Activated T-helper 1 cell treated with anti-CD3 and anti-CD28 coated beads, Interleukin-12 subunit alpha, Interleukin-12 subunit beta, Interleukin-2, Interleukin-4 antibody, amounts not matched to agents 30 ng/mL and 10 ng/mL and 1 ng/mL, durations not matched to agents 14 hours and 24 hours and 36 hours (primary cell): Measurements from ENCODE around the gene LYZL4. TPM values are rescaled to one million over a fixed set of nuclear protein-coding genes. Genes with fewer than 3 reads are reported as not detected.

ENCODE experiments used
- DNase-seq: peaks from one replicate; pipeline ENCODE4 v3.0.0; 2021; ENCODE audit warnings: low spot score
- H3K27ac Mint-ChIP-seq: one replicate; pipeline ENCODE4 v1.8.0; 2021; ENCODE audit warnings: mild to moderate bottlenecking, mixed read lengths
- H3K27me3 Mint-ChIP-seq: one replicate; pipeline ENCODE4 v1.8.0; 2022; ENCODE audit warnings: mild to moderate bottlenecking, moderate library complexity, mixed read lengths; ENCODE audit not compliant: insufficient read depth
- H3K36me3 Mint-ChIP-seq: one replicate; pipeline ENCODE4 v1.8.0; 2021; ENCODE audit warnings: low read depth, mixed read lengths
- H3K4me1 Mint-ChIP-seq: one replicate; pipeline ENCODE4 v1.8.0; 2021; ENCODE audit warnings: low read depth, mixed read lengths
- H3K4me3 Mint-ChIP-seq: one replicate; pipeline ENCODE4 v1.8.0; 2021; ENCODE audit warnings: mild to moderate bottlenecking, moderate library complexity, mixed read lengths
- H3K9me3 Mint-ChIP-seq: one replicate; pipeline ENCODE4 v1.8.0; 2021; ENCODE audit warnings: mixed read lengths
- intact Hi-C: fragments of 100-400 bp; cut with micrococcal nuclease; formaldehyde crosslinking; loops from one replicate; pipeline ENCODE4 v1.15.1; 2024
- total RNA-seq: library from RNA; stranded (reverse); gene quantifications from 2 replicates; pipeline ENCODE4 v1.2.3, GENCODE V29; 2022

LYZL4 gene
- total RNA-seq, 1 donor from 2014 or later: not detected

DNA sequence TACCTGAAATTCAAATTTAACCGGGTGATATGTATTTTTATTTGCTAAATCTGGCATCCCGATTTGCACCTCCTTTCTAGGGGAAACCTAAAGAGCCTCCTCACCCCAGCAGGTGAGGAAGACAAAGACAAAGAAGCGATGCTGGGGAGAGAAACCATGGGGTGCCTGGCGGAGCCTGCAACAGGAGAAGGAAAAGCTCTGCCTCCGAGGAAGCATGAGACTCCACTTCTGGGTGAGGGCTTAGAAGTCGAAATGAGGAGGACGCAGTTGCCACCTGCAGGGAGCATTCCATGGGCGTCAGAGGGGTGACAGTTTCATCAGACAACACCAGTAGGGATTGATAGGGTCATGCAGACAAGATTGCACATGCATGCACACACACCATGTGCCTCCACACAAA, 30.5 kb upstream of the LYZL4 start:
- Mint-ChIP-seq H3K27me3 (peaks cover 2% of the 10 kb centered on the region), H3K4me1 (no peaks in the 10 kb centered on the region), H3K27ac (no peak overlapping the region), H3K4me3 (no peak overlapping the region), H3K36me3 (no peaks in the 10 kb centered on the region), H3K9me3 (no peaks in the 10 kb centered on the region)
- DNase-seq: no peak
- intact Hi-C loops: loop anchor here (5.0 kb wide), 1 partner anchor 249 kb away; no protein-coding TSS in a partner anchor

DNA sequence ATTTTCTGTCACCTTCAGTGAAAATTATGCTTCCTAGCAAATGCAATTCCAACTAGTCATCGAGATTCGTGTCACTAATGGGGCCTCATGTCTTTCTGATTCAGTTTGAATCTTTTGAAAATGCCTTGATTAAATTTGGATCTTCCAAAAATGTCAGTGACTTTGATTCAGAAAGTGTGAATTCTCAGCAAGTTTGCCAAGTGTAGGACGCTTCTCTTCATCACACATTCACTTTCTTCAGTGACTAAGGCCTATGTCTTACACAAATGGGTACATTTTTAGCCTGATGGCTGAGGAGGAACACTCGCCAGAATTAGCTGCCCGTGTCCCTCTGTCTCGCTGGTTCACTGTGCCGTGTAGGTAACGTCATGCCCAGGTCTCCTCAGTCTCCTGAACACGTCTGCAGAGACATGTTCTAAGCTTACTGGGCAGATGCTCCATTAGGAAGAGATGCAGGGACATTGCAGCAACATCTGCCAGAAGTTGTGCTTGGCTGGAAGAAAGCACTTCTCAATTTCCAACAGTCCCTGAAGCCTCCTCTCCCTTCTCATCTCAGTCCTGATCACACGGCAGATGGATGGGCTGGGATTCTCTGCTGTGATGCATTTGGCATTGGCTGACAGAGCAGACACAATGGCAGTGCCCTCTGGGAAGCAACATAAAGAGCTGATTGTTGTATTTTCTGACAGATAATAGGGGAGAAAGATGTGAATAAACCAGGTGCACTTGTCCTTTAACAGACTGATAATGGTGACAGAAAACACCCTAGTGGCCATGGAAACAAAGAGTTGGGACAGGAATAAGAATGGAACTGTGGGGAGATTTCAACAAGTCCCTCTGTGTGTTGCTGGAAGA, 29.1 kb upstream of the LYZL4 start:
- H3K27me3 Mint-ChIP-seq: peaks cover 2% of the 10 kb centered on the region
- no peak overlapping the region for H3K27ac Mint-ChIP-seq
- peaks cover under 1% of the 10 kb centered on the region for H3K9me3 Mint-ChIP-seq
- H3K36me3 Mint-ChIP-seq: no peaks in the 10 kb centered on the region
- no peaks in the 10 kb centered on the region for H3K4me1 Mint-ChIP-seq
- no peak overlapping the region for H3K4me3 Mint-ChIP-seq
- intact Hi-C loops: loop anchor here (5.0 kb wide), 1 partner anchor 247 kb away; no protein-coding TSS in a partner anchor
- DNase-seq: no peak

DNA sequence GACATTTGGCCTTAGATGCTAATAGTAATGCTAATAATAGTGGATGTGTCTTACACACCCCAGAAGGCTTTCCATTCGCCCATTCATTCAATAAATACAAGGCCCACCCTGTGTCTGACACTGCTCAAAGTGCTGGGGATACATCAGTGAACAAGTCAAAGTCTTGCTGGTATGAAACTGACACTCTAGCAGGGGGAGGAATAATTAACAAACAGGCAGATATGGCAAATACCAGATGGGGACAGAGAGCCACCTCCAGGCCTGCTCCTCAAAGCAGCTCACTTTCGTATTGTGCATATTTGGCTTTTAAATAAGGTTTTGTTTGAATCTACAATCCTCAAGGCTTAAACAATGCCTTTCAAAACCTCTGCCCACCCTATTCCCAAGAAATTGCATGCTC, 28.3 kb upstream of the LYZL4 start:
- Mint-ChIP-seq H3K36me3 (no peaks in the 10 kb centered on the region), H3K4me3 (no peak overlapping the region), H3K9me3 (peaks cover 4% of the 10 kb centered on the region)

DNA sequence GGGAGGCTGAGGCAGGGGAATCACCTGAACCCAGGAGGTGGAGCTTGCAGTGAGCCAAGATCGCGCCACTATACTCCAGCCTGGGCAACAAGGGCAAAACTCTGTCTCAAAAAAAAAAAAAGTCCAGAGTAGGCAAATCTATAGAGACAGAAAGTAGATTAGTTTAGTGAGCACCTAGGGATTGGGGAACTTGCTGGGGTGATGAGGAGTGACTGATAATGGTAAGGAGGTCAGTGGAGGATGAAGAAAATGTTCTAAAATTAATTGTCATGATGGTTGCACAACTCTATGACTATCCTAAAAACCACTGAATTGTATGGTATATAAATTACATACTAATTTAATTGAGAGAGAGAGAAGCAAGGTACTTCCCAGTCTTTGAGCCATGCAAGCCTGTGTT, 27.8 kb upstream of the LYZL4 start:
- no peak overlapping the region for H3K4me3 Mint-ChIP-seq
- H3K27ac Mint-ChIP-seq: no peak overlapping the region
- no peaks in the 10 kb centered on the region for H3K36me3 Mint-ChIP-seq
- no peaks in the 10 kb centered on the region for H3K4me1 Mint-ChIP-seq
- DNase-seq: no peak
- peaks cover 8% of the 10 kb centered on the region for H3K9me3 Mint-ChIP-seq
- H3K27me3 Mint-ChIP-seq: peaks cover 2% of the 10 kb centered on the region
- intact Hi-C loops: no loop called here

More for the DNA sequence above, 28.3 kb upstream of the LYZL4 start:
- Mint-ChIP-seq H3K4me1 (no peaks in the 10 kb centered on the region), H3K27me3 (peaks cover 2% of the 10 kb centered on the region), H3K27ac (no peak overlapping the region)
- DNase-seq: no peak
- intact Hi-C loops: no loop called here

DNA sequence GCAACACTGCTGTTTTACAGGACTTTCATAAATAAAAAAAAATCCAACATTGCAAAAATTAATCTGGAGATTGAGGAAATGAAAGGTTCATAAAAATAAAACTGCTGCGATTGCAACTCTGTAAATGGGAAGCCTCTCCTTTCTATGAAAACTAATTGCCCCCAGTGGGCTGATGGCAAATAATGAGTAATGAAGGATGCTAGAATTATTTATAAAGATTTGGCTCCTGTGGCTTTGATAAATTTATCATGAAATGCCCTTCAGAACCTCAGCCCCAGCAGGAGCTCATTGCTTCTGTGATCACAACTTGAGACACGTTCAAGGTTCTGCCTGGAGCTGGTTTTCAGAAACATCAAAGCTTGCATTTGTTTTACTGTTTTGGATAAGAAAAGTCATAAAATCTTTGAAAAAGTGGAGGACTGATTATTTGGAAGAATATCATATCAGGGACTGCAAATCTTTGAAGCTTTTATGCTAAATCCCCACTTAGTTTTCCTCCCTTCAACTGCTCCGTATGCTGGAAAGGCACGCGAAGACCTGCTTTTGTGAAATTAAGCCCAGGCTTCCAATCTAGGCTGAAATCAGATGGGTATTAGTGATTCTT, 24.5 kb upstream of the LYZL4 start:
- peaks cover 12% of the 10 kb centered on the region for H3K9me3 Mint-ChIP-seq
- H3K4me3 Mint-ChIP-seq: no peak overlapping the region
- H3K36me3 Mint-ChIP-seq: no peaks in the 10 kb centered on the region
- no peaks in the 10 kb centered on the region for H3K4me1 Mint-ChIP-seq
- intact Hi-C loops: no loop called here
- no peak for DNase-seq
- H3K27me3 Mint-ChIP-seq: no peaks in the 10 kb centered on the region
- H3K27ac Mint-ChIP-seq: no peak overlapping the region

DNA sequence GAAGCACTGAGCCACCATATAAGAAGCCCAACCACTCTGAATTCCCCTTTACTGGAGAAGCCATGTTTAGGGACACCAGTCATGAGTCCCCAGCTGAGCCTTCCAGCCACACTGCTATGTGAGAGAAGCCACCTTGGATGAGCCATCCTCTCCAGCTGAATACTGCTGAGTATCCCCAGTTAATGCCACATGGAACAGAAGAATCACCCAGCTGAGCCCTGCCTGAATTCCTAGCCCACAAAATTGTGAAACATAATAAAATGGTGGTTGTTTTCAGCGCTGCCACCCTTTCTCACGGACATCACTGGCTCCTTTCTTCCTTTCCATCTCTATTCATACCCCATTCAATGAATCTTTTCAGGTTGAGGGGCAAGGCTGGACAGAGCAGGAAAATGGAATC, 22.1 kb upstream of the LYZL4 start:
- DNase-seq: no peak
- Mint-ChIP-seq H3K36me3 (no peaks in the 10 kb centered on the region), H3K4me3 (no peak overlapping the region), H3K27me3 (no peaks in the 10 kb centered on the region), H3K27ac (no peak overlapping the region), H3K4me1 (no peaks in the 10 kb centered on the region), H3K9me3 (peaks cover 12% of the 10 kb centered on the region)
- intact Hi-C loops: no loop called here

DNA sequence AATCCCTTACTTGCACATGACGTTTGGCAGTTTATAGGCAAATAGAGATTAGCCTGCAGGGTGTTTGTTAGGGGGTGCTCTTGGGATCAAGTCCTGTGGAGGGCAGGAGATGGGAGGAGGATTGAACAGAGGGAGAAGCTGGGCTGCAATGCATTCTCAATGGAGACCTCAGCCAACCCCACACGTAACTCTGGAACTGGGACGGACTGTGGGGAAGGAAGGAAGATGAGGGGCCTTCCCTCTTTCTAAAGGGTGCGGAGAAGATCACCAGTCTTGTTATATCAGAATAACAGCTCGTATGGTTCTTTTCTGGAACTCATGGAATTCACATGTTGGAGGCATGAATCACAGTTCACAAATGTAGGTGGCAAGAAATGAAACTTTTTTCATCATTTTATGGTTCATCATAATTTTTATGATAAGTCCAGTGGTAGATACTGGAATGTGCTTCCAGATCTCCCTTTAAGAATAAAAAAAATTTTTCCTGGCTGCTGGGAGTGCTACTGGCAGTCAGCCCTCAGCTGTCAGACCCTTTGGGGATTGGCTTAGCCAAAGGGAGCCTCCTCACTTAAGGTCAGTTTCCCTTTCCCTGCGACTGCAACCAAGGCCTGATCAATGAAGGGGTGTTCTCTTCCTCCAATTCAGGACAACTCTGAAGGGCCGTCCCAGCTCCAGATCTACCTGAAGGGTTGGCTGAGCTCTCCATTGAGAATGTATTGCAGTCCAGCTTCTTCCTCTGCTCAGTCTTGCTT, 20.5 kb upstream of the LYZL4 start:
- H3K36me3 Mint-ChIP-seq: no peaks in the 10 kb centered on the region
- H3K27ac Mint-ChIP-seq: no peak overlapping the region
- no peak overlapping the region for H3K4me3 Mint-ChIP-seq
- H3K9me3 Mint-ChIP-seq: peaks cover 12% of the 10 kb centered on the region
- H3K27me3 Mint-ChIP-seq: no peaks in the 10 kb centered on the region
- no peaks in the 10 kb centered on the region for H3K4me1 Mint-ChIP-seq
- no peak for DNase-seq
- intact Hi-C loops: no loop called here

DNA sequence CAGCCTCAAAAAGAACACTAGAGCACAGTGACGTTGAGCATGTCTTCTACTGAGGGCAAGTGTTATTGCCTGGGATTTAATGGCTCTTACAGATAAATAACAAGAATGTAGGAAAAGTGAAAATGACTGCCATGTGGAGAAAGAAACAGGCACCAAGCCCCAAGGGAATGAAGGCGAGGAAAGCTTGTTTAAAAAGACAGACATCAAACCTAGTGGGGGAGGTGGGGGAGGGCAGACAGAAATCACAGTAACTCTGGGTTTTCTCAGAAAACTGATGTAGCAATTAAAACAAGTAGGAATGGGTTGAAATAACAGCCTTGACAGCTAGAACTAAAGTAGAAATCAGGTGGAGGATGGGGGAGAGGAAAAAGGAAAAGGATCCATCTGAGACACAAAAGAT, 18.4 kb upstream of the LYZL4 start:
- Mint-ChIP-seq H3K36me3 (no peaks in the 10 kb centered on the region), H3K4me1 (no peaks in the 10 kb centered on the region), H3K9me3 (peaks cover 8% of the 10 kb centered on the region), H3K4me3 (no peak overlapping the region), H3K27me3 (no peaks in the 10 kb centered on the region), H3K27ac (no peak overlapping the region)
- intact Hi-C loops: no loop called here
- DNase-seq: no peak

DNA sequence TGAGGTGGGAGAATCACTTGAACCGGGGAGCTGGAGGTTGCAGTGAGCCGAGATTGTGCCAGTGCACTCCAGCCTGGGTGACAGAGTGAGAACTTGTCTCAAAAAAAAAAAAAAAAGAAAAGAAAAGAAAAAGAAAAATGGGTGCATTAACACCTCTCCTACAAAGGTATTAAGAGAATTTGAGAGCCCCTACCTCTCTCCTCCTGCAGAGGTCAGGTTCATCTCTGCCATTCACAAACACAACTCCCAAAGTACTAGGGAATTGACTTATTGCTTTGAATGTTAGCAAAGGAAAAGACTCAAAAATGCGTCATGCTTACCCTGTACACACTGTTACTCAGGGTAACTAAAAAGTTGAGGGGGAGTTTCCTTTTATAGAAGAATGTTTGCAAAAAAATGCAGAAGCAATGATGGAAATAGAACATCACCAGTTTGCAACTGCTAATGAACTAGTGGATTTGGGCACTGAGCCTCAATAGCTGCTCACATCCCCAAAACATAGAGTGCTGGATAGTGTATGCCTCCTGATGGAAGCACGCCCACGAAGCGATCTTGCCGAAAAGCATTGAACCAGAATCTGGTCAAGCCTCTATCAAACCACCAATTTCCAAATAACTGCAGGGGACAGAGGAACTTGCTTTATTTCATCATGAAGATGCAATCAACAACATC, 15.5 kb upstream of the LYZL4 start:
- Mint-ChIP-seq H3K4me1 (no peaks in the 10 kb centered on the region), H3K4me3 (no peak overlapping the region)
- intact Hi-C loops: no loop called here

DNA sequence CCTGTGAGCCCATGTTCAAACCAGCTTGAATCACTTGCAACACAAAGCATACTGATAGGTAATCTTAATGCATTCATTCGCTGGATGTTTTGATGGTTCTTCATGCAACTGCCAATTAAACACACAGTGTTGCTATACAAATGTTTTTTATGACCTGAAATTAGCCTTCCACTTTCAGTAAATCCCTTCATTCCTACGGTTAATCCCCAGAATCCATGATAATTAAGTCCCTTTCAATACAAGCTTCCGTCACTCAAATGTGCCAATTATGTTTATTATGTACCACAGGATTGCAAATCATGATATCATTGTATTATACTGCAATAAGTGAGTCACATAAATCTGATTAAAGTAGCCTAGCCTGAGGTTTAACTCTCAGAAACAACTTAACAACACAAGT, 14.5 kb upstream of the LYZL4 start:
- H3K27me3 Mint-ChIP-seq: no peaks in the 10 kb centered on the region
- no peak for DNase-seq
- intact Hi-C loops: no loop called here
- no peak overlapping the region for H3K4me3 Mint-ChIP-seq
- H3K4me1 Mint-ChIP-seq: no peaks in the 10 kb centered on the region
- no peak overlapping the region for H3K27ac Mint-ChIP-seq
- no peaks in the 10 kb centered on the region for H3K36me3 Mint-ChIP-seq
- H3K9me3 Mint-ChIP-seq: no peaks in the 10 kb centered on the region

More for the DNA sequence above, 15.5 kb upstream of the LYZL4 start:
- H3K9me3 Mint-ChIP-seq: no peaks in the 10 kb centered on the region
- H3K27me3 Mint-ChIP-seq: no peaks in the 10 kb centered on the region
- H3K27ac Mint-ChIP-seq: no peak overlapping the region
- no peaks in the 10 kb centered on the region for H3K36me3 Mint-ChIP-seq
- no peak for DNase-seq

DNA sequence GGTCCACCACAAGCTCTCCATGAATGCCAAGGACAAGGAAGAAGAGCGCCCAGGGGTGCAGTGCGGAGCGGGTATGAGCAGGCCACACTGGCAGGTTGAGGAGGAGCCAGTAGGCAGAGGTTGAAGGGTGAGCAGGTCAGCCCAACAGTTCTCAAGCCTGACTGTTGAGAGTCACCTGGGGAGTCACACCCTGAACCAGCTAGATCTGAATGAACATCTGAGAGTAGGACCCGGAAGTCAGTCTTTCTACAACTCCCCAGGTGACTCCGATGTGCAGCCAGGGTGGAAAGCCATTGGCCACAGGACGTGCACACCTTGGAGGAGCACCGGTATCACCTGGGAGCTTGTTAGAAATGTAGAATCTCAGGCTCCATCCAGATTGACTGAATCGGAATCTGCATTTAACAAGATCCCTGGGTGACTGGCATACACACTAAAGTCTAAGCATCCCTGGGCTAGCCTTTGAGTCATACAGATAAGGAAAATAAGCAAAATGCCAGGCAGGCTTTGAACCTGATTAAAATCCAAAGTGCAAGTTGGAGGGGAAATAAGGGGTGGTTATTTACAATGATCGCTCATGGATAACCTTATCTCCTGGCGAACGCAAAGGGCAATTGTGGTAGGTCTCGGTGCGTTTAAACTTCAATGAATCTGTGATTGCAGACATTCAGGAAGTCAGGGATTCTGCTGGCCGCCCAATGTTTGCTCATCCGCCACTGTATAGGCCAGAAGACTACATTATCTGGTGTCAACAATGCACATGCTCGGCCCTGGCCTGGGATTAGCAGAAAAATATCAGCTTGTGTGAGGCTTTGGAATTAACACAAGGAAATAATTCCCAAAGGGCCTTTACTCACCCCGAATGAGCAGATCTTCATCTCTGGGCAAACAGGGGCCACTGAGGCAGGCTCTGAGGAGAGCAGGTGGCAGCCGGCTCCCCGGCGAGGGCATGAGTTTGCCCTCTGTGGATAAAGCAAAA, 11.7 kb upstream of the LYZL4 start:
- intact Hi-C loops: no loop called here
- no peaks in the 10 kb centered on the region for H3K36me3 Mint-ChIP-seq

DNA sequence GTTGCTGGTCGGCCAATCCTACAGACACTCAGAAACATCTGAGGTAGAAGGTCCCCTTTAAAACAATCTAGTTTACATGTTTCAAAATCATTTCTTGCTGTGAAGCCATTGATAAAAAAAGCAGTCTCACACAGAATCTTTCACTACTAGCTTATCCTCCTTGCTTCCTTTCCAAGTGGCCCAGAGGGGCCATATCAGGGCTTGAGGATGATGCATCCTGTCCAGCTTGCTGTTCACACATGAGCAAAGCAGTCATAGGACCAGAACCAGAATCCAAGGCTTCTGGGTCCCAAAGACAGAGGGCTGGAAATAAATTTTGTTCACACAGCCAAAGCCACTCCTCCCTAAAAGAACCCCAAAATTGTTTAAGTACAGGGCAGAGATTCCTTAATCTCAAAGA, 9.2 kb upstream of the LYZL4 start:
- Mint-ChIP-seq H3K4me3 (no peak overlapping the region), H3K9me3 (no peaks in the 10 kb centered on the region), H3K27ac (no peak overlapping the region), H3K4me1 (no peaks in the 10 kb centered on the region), H3K27me3 (no peaks in the 10 kb centered on the region), H3K36me3 (no peaks in the 10 kb centered on the region)
- intact Hi-C loops: no loop called here
- no peak for DNase-seq

More for the DNA sequence above, 11.7 kb upstream of the LYZL4 start:
- no peaks in the 10 kb centered on the region for H3K4me1 Mint-ChIP-seq
- no peaks in the 10 kb centered on the region for H3K9me3 Mint-ChIP-seq
- no peak overlapping the region for H3K4me3 Mint-ChIP-seq
- no peak overlapping the region for H3K27ac Mint-ChIP-seq
- no peak for DNase-seq
- H3K27me3 Mint-ChIP-seq: no peaks in the 10 kb centered on the region
